ENCODE data around the gene LENG8.
"Not testable (repeated sequence)": the region's sequence is repeated elsewhere in the genome, so short reads cannot be mapped to it uniquely, and the experiment has no call there.

GRCh38 chr19:54497747-54498450 lies 48.9 kb downstream of the LENG8 start:
- TF ChIP-seq CTCF, POLR2A, POLR2AphosphoS5, EP300 (IDR thresholded peaks at IDR 0.05): not testable (repeated sequence)

Measured in upper lobe of left lung (tissue), 4 donors.